SK-N-SH treated with all-trans-retinoic acid at 6 μM for 48 hours (cell line): ENCODE data around the gene OLA1.

Experiments
- POU6F1 ChIP-seq: fragments of 250-450 bp; sonication (Bioruptor Pico); IDR thresholded peaks from 2 replicates; pipeline ENCODE4 v1.8.0; 2021; ENCODE audit warnings: low read depth, mild to moderate bottlenecking, moderate library complexity, borderline replicate concordance
- PPARA ChIP-seq: fragments of 250-450 bp; sonication (Bioruptor Pico); IDR thresholded peaks from 2 replicates; pipeline ENCODE4 v1.5.0; 2020; ENCODE audit warnings: mild to moderate bottlenecking, borderline replicate concordance
- ZFP3 ChIP-seq: fragments of 250-450 bp; sonication (Bioruptor Pico); IDR thresholded peaks from 2 replicates; pipeline ENCODE4 v1.5.0; 2020; ENCODE audit warnings: mild to moderate bottlenecking, moderate library complexity

GRCh38 chr2:174046172-174046571, 202.2 kb downstream of the OLA1 start:
- no peak for TF ChIP-seq POU6F1
- no peak for TF ChIP-seq PPARA
- no peak for TF ChIP-seq ZFP3
